HG03571 (cell line): ENCODE results near the gene MANEA.
"Not testable (repeated sequence)": the region's sequence is repeated elsewhere in the genome, so short reads cannot be mapped to it uniquely, and the experiment has no call there.

Experiments used
- ATAC-seq: cut with Tn5 transposase; IDR thresholded peaks from one replicate; pipeline ENCODE4 v1.9.1; 2021; ENCODE audit not compliant: unreplicated experiment

Gene MANEA, protein sequence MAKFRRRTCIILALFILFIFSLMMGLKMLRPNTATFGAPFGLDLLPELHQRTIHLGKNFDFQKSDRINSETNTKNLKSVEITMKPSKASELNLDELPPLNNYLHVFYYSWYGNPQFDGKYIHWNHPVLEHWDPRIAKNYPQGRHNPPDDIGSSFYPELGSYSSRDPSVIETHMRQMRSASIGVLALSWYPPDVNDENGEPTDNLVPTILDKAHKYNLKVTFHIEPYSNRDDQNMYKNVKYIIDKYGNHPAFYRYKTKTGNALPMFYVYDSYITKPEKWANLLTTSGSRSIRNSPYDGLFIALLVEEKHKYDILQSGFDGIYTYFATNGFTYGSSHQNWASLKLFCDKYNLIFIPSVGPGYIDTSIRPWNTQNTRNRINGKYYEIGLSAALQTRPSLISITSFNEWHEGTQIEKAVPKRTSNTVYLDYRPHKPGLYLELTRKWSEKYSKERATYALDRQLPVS

GRCh38 chr6:95577304-95578105, at the start of gene MANEA:
Gene MANEA, plus strand, starts transcription at chr6:95577535. Its CDS starts 8,905 bp downstream, at chr6:95586440.
- peak; percentile 84 for ATAC-seq

DNA sequence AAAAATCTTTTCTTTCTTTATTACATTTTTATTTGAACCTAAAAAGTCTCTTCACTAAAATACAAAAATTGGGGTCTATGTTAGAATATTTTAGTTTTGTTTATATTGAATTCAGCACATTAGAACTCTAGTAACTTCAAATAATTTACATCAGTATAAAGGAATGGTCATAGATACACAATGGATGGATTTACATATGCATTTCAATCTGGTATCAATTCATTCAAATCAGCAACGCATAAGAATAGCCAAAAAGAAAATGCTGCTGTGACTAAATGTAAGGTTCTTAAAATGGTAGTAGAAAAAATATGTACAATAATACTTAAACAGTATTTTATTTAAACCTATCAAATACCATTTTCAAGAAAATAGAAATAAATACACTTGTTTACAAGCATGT, 47.6 kb upstream of the MANEA start:
- no peak for ATAC-seq

DNA sequence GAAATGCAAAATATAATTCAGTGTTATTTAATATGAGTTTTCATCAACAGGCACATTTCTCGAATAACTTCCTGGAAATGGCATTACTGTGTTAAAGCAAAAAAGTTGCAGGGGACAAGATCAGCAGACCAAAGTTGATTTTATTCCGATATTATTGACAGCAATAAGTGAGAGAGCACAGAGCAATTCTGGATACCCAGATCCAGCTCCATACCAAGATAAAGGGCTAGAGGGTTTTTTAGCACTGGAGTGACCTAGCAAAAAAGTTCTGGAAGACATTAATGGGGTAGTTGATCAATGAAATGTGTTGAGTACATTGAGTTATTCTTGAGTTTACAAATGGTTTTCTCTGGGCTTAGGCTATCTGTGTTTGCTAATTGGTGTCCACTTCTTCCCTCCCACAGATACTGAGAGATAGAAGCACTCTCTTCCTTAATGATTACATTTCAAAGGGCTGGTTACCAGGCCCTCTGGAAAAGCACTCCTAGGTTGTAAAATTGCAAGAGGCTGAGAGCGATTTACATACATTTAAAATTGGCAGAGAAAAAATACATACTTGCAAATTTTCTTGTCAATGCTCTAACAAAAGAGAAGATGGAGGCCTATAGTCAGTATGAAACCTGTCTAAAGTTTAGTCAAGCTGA, 47.0 kb upstream of the MANEA start:
- no peak for ATAC-seq

DNA sequence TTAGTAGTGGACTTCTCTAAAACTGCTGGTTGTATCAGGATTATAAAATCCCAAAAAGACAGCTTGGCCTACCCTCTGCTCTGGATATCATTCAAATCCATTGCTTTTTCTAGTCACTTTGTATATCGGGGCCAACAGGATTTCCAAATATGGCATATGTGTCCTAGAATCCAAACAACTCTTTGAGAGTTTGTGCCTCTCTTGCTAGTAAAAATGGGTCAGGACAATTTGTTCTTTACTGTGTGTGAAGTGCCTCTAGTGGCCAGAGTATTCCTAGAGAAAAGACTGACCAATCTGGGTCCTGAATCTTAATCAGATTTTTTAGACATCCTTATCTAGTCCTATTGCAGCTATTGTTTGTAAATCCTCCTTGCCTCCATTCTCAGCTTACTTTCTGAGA, 33.5 kb upstream of the MANEA start:
- ATAC-seq, result no peak

DNA sequence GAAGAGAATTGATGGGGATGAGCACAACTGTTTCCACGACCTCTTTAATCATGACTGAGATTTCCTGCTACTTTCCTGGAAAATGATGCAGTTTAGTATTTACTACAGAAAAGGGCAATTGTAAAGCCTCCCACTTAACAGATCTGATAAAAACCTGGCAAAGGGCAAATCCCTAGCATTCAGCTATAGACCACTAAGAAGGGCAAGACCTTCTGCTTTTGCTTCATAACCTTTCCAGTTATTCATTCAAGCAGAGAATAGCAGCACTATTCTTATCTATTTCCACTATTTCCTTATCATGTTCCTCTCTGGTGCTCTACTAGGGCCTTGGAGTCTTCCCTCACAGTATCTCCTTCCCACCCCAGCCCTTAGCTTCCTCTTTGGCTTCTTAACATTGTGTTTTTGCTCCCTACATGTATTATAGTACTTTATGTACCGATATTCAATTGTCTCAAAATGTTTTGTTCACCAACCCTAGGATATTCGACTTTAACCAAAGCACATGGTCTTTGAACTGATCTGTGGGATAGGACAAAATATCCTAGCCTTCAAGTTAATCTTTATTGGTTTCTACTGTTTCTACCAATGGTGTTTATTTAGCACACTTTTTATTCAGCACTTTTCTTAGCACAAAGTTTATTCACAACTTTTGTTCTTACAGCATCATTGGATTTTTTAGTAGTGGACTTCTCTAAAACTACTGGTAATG, 32.7 kb upstream of the MANEA start:
- no peak for ATAC-seq

DNA sequence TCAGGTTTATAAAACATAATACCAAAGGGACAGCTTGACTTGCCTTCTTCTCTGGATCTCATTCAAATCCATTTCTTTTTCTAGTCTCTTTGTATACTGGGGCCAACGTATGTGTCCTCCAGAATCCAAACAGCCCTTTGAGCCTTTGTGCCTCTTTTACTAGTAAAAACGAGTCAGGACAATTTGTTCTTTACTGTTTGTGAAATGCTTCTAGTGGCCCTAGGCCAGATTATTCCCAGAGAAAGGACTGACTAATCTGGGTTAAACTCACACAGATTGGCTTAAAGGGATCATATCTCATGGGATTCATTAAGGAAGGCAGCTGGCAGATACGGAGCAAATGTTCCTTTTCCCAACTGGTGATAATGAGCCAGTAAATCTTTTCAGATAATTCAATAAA, 32.1 kb upstream of the MANEA start:
- ATAC-seq, result no peak

GRCh38 chr6:95545686-95546085, 31.6 kb upstream of the MANEA start:
- no peak for ATAC-seq

DNA sequence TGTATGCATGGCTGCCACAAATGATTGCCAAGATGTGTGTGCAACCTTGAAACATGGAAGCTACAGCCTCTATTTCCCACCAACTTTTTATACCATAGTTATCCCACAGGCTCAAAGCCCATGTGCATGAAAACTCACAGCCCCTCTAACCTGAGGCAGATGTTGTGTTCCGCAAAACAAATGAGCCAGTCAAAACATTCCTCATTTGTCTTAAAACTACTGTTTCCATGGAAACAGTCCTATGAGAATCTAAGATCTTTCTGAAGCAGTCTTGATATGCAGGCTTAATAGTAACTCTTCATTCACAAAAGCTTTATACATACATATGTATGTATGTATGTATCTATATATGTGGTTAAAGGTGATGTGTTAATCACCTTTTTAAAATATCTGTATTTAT, 31.2 kb upstream of the MANEA start:
- ATAC-seq, result no peak

DNA sequence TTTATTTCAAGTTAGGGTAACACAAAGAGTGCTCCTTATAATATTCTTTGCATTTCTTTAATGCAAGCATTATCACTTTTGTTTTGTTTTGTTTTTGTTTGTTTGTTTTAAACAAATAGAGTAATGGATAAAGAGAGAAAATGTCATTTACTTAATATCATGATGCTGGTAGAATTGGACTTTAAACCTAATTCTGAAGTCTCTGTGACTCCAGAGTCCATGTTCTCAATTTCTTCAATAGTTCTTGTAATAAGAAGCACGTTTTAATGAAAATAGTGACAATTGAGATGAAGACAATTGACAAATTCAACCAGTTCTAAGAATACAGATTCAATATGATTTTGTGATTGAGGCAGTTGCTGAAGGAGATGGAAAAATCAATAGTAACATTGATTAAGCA, 30.3 kb upstream of the MANEA start:
- no peak for ATAC-seq

GRCh38 chr6:95548188-95548786, 29.0 kb upstream of the MANEA start:
- ATAC-seq, result no peak

DNA sequence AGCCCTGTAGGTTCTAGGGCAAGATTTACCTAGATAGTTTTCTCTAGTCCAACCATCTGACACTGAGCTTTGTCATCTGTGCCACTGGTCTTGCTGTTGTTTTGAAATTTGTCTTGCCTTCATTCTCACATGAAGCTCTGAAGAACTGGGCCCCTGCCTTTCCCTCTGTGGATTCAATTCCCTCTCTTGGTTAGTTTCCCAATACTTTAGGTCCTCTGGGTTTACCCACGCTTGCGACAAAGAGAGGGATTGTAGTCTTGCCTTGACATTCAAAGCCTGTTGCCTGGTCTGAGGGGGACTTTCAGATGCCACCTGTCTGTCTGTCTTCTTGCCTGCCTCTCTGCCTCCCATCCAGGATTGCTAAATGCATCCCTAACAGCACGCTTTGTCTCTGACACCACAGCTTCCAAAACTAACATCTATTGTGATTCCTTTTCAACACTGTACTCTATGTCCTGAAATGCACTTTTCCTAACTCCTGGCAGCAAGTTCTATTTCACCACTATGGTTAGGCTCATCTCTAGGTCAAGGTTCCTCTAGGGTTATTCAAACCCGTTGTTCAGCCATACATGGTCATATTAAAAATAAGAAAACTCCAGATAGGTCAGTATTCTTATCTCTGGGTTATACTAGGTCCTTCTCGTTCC, 25.5 kb upstream of the MANEA start:
- ATAC-seq, result no peak

DNA sequence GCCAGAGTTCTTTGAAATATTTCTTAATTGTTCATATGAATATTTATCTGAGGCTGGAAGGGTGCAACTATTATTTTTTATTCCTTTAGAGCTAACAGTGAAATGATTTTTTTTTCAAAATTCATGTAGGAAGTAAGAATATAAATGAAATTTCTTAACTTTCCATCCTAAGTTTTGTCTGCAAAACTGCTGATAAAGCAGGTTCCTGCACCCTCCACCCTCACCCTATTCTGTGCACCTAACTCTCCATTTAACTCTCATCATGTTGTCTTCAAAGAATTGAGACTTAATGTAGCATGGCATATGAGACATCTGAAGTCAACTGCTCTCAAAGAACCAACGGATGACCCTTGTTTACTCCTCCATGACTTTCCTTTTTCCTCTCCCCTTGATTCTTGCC, 23.5 kb upstream of the MANEA start:
- ATAC-seq, result no peak

GRCh38 chr6:95560956-95561355, 16.4 kb upstream of the MANEA start:
- not testable (repeated sequence) for ATAC-seq

DNA sequence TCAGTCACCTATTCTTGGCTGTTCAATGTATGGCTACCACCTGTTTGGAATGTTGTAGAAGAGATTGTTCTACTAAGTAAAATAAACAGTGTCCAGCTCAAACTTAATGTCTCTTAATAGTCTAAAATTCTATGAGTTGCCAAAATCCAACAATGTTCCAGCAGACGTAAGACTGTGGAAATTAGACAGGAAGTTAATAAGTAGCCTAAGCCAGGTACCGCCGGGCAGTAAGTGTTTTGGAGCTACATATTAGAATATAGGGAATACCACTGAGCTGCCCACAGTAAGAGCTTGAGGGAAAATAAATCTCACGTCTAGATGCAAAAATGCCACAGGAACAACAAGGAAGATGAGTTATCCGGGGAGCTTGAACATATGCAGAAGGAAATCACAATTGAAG, 7.8 kb upstream of the MANEA start:
- ATAC-seq, result no peak

GRCh38 chr6:95572098-95572497, 5.2 kb upstream of the MANEA start:
- no peak for ATAC-seq

DNA sequence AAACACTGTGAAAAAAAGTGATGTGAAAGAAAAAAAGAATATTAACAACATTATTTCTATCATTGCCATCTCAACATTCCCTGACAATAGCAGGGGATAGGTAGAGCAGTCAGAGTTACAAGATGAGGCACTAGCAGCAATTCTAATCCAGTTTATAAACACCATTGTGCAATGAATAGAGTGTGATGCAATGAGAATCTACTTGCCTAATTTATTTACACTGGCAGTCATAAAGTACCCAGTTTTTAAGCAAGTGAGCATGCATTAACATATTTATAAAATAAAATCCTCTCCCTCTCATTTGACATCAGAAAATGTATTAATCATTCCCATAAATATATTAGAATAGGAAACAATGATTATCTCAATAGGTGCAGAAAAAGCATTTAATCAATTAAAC, 2.5 kb upstream of the MANEA start:
- ATAC-seq, result no peak

GRCh38 chr6:95576218-95576997, 927 bp upstream of the MANEA start:
- no peak for ATAC-seq

GRCh38 chr6:95576998-95577303, 384 bp upstream of the MANEA start:
- ATAC-seq, result no peak

DNA sequence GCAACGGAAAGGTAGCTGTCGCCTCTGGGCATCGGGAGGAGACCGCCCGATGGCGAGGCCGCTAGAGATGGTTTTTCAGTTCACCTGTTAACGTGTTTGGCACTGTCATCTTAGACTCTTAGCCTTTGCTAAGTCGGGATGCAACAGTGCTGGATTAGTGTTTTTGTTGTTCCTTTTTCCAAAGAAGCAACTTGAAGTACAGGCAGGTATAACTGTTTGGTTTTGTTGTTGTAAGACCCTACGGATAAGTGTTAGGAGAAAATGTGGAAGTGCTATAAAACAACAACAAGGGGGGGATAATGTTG, 723 bp downstream of the MANEA start:
- peak; percentile 15 for ATAC-seq

DNA sequence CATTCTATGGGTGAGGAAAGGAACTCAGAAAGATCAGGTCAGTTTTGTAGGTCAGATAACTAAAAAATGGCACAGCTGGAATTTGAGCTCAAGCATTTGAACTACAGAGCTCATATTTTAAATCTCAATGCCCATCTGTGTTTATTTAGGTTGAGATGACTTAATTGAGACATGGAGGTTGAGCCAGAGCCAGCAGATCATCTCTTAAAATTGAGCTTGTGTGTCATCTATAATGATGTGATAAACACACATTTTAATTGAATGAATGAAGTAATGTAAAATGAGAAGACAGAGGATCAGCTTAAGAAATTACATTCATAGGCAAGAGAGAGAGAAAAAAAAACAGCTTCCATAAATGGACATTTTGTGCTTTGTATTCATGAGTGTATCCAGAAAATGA, 3.7 kb downstream of the MANEA start:
- ATAC-seq, result no peak
